Measurements from ENCODE around the gene CEP135. TPM values are rescaled to one million over a fixed set of nuclear protein-coding genes. Genes with fewer than 3 reads are reported as not detected.
A peak's percentile ranks its signal among the peaks of the same experiment; 100 is the strongest.

The CEP135 gene
- total RNA-seq, 1 experiment from 2014 or later, result 10.9 TPM

GRCh38 chr4:55949482-55949802 is 697 bp downstream of the CEP135 start:
- peak overlapping the region; percentile 23 for H2AFZ ChIP-seq (ENCODE audit: low read depth, low read length, poor library complexity, severe bottlenecking)
- CTCF ChIA-PET, result interaction anchor here (0.7 to 2.4 kb wide), 17 partner anchors 8 to 887 kb away, joined by 3 to 21 read pairs (median 4); partner anchors contain the start of genes PAICS and PPAT
- DNase-seq (ENCODE audit: low read depth, low spot score) (no peak), ATAC-seq (no peak)
- BruUV-seq (replicated peaks), result no TSS peak
- H3K4me1 ChIP-seq (ENCODE audit: control insufficient read depth in 1 of 2, insufficient read depth in 2 of 2, low read length in 2 of 2), result peaks cover 14 to 23% of the 10 kb centered on the region in 2 experiments
- RAD21 ChIA-PET (ENCODE audit: low non-redundant PET in 1 of 2, low total read pairs in 2 of 2, uncharacterized antibody in 2 of 2, unreplicated experiment in 2 of 2), result interaction anchor here (0.7 to 1.3 kb wide), 2 partner anchors 39 to 351 kb away, joined by 3 to 6 read pairs; no protein-coding TSS in a partner anchor
- peak overlapping the region; percentile 94 for H3K27ac ChIP-seq (ENCODE audit: low read depth, low read length)
- H3K4me3 ChIP-seq (replicated peaks in 1 of 2; ENCODE audit: low read depth in 1 of 2, low read length in 2 of 2), result peak overlapping the region; percentile 77 to 82
- H3K9me3 ChIP-seq (ENCODE audit: control insufficient read depth in 1 of 2, insufficient read depth in 1 of 2, low read depth in 1 of 2, low read length in 2 of 2), result no peaks in the 10 kb centered on the region
- H4K20me1 ChIP-seq (ENCODE audit: insufficient read depth), result no peaks in the 10 kb centered on the region
- peaks cover 4 to 6% of the 10 kb centered on the region in 2 experiments; a peak in 2 of 4 replicates for H3K36me3 ChIP-seq (ENCODE audit: control insufficient read depth in 1 of 2, insufficient read depth in 2 of 2, low read length in 2 of 2)
- H3K9ac ChIP-seq (ENCODE audit: low read length), result peak overlapping the region; percentile 80
- no peaks in the 10 kb centered on the region for H3K27me3 ChIP-seq (ENCODE audit: insufficient read depth, low read length)
- peak overlapping the region; percentile 92 for H3K4me2 ChIP-seq (ENCODE audit: low read length)
- H3K79me2 ChIP-seq (ENCODE audit: insufficient read depth, low read length), result peaks cover 31% of the 10 kb centered on the region
- POLR2A ChIA-PET, result interaction anchor here (2.3 kb wide), 2 partner anchors 9 to 438 kb away, joined by 7 read pairs; partner anchors contain the start of gene AASDH
- no peaks in the 10 kb centered on the region for H3K9me2 ChIP-seq (ENCODE audit: insufficient read depth)
- TF ChIP-seq MAX (IDR thresholded peaks at IDR 0.05), result no peak
- no peak for TF ChIP-seq YY1 (IDR thresholded peaks at IDR 0.05; ENCODE audit: extremely low read depth, insufficient replicate concordance, low read depth, low read length)
- TF ChIP-seq POLR2A (IDR thresholded peaks at IDR 0.05; ENCODE audit: borderline replicate concordance, extremely low read depth, insufficient read depth, insufficient read length), result no peak
- no peak for TF ChIP-seq ZFX (IDR thresholded peaks at IDR 0.05)
- no peak for TF ChIP-seq JUND (IDR thresholded peaks at IDR 0.05)
- TF ChIP-seq, protein P1, sequence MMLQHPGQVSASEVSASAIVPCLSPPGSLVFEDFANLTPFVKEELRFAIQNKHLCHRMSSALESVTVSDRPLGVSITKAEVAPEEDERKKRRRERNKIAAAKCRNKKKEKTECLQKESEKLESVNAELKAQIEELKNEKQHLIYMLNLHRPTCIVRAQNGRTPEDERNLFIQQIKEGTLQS (IDR thresholded peaks at IDR 0.05), result no peak
- intact Hi-C loops (cut with micrococcal nuclease), result loop anchor here (2.0 to 10.0 kb wide), 2 partner anchors 99 to 765 kb away; a partner anchor contains a TSS

- ChIA-PET RAD21 (ENCODE audit: low non-redundant PET in 1 of 2, low total read pairs in 2 of 2, uncharacterized antibody in 2 of 2, unreplicated experiment in 2 of 2) (no interaction called here), CTCF (no interaction called here), POLR2A (no interaction called here)
- Histone ChIP-seq H3K9me3 (ENCODE audit: control insufficient read depth in 1 of 2, insufficient read depth in 1 of 2, low read depth in 1 of 2, low read length in 2 of 2) (no peaks in the 10 kb centered on the region), H3K36me3 (ENCODE audit: control insufficient read depth in 1 of 2, insufficient read depth in 2 of 2, low read length in 2 of 2) (peaks cover 9 to 13% of the 10 kb centered on the region in 2 experiments; a peak in 2 of 4 replicates), H3K27ac (ENCODE audit: low read depth, low read length) (no peak overlapping the region), H3K9me2 (ENCODE audit: insufficient read depth) (no peaks in the 10 kb centered on the region), H2AFZ (ENCODE audit: low read depth, low read length, poor library complexity, severe bottlenecking) (no peak overlapping the region), H3K9ac (ENCODE audit: low read length) (no peak overlapping the region), H4K20me1 (ENCODE audit: insufficient read depth) (no peaks in the 10 kb centered on the region), H3K4me3 (replicated peaks in 1 of 2; ENCODE audit: low read depth in 1 of 2, low read length in 2 of 2) (no peak overlapping the region), H3K4me1 (ENCODE audit: control insufficient read depth in 1 of 2, insufficient read depth in 2 of 2, low read length in 2 of 2) (peaks cover 14 to 23% of the 10 kb centered on the region in 2 experiments), H3K79me2 (ENCODE audit: insufficient read depth, low read length) (peaks cover 31% of the 10 kb centered on the region), H3K27me3 (ENCODE audit: insufficient read depth, low read length) (no peaks in the 10 kb centered on the region), H3K4me2 (ENCODE audit: low read length) (no peak overlapping the region)
- no peak for DNase-seq (ENCODE audit: low read depth, low spot score)
- no peak for ATAC-seq
- no peak for TF ChIP-seq ZNF274 (IDR thresholded peaks at IDR 0.05; ENCODE audit: low read depth, low read length)
- intact Hi-C loops (cut with micrococcal nuclease), result no loop called here
- BruUV-seq (replicated peaks), result no TSS peak
Measured at GRCh38 chr4:55951191-55951922, 2.6 kb downstream of the CEP135 start.
